ENCODE measurements around the gene FAM110A. TPM values are rescaled to one million over a fixed set of nuclear protein-coding genes. Genes with fewer than 3 reads are reported as not detected.
"Not testable (repeated sequence)": the region's sequence is repeated elsewhere in the genome, so short reads cannot be mapped to it uniquely, and the experiment has no call there.

The FAM110A gene
- total RNA-seq = 9.7 TPM

DNA sequence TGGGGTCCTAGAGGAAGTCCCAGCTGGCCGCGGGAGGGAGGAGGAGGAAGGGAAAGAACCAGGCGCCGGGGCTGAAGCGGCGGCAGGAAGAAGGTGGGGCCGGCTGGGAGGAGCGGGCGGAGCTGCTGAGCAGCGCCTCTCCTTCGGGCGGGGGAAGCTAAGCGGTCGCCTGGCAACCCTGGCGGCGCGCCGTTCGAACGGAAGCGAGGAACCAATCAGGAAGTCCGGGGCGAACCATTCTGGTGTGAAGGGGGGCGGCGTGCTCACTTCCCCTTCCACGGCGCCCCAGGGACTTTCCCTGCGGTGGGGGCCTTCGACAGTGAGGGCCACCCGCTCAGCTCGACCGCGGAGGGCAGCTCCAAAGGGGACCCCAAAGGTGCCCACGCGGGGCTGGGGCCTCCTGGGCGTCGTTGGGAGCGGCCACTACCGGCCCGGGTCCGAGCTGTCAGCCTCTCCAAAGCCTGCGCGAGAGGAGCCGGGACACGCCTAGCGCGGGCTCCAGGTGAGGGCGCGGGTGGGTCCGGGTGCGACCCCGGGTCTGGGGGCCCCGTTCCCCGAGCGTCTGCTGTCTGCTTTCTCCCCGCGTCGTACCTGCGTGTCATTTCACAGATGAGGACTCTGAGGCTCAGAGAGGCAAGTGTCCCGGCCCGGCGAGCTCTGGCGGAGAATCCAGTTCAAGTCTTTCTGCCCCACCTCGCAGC lies at the start of gene FAM110A:
Gene FAM110A, plus strand, starts transcription at position 266 of the 701 bp plus-strand sequence. CDS start 11,090 bp downstream, outside the sequence.
- Histone ChIP-seq H3K4me3 (peak within 1 kb of the TSS; percentile 90), H3K4me1 (peaks cover 4 to 17% of the 10 kb centered on the region in 2 donors), H3K27ac (peak within 1 kb of the TSS; percentile 72 to 78), H3K27me3 (no peaks in the 10 kb centered on the region), H3K36me3 (no peaks in the 10 kb centered on the region), H3K9me3 (no peaks in the 10 kb centered on the region)
- intact Hi-C loops (cut with DNase I) = loop anchor here (1.0 to 10.0 kb wide), 8 partner anchors 181 to 1271 kb away; partner anchors contain the start of genes CSNK2A1, NSFL1C, PSMF1 and RBCK1
- peak; percentile 87 to 97 for DNase-seq (ENCODE audit: low spot score in 2 of 2)
- TF ChIP-seq, protein P1, sequence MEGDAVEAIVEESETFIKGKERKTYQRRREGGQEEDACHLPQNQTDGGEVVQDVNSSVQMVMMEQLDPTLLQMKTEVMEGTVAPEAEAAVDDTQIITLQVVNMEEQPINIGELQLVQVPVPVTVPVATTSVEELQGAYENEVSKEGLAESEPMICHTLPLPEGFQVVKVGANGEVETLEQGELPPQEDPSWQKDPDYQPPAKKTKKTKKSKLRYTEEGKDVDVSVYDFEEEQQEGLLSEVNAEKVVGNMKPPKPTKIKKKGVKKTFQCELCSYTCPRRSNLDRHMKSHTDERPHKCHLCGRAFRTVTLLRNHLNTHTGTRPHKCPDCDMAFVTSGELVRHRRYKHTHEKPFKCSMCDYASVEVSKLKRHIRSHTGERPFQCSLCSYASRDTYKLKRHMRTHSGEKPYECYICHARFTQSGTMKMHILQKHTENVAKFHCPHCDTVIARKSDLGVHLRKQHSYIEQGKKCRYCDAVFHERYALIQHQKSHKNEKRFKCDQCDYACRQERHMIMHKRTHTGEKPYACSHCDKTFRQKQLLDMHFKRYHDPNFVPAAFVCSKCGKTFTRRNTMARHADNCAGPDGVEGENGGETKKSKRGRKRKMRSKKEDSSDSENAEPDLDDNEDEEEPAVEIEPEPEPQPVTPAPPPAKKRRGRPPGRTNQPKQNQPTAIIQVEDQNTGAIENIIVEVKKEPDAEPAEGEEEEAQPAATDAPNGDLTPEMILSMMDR (IDR thresholded peaks at IDR 0.05) = no peak

DNA sequence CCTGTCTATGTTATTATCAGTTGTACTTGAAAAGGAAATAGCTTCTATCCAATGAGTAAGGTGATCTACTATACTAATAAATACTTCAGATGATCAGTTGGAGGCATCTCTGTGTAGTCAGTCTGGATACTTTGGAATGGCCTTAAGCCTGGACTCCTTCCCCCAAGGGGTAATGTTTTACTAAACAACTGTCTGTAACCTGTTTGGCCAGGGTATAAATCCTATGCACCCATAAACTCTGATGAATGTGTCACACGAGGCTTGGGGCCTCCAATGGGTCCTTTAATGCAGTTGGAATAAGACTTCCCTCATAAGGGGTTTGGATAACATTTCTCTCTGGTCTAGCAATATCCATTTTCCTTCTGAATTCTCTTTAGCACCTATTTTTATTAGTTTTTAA lies 45.7 kb upstream of the FAM110A start:
- Histone ChIP-seq H3K27ac (no peak overlapping the region), H3K36me3 (no peaks in the 10 kb centered on the region), H3K9me3 (peaks cover 0 to 3% of the 10 kb centered on the region in 2 donors), H3K4me3 (no peak overlapping the region), H3K27me3 (no peaks in the 10 kb centered on the region), H3K4me1 (no peaks in the 10 kb centered on the region)
- intact Hi-C loops (cut with DNase I) = no loop called here
- TF ChIP-seq, protein P1 (IDR thresholded peaks at IDR 0.05) = no peak
- no peak for DNase-seq (ENCODE audit: low spot score in 2 of 2)

GRCh38 chr20:791056-791455 lies 42.5 kb upstream of the FAM110A start:
- DNase-seq (ENCODE audit: low spot score in 2 of 2) = no peak
- H3K27me3 ChIP-seq = no peaks in the 10 kb centered on the region
- no peaks in the 10 kb centered on the region for H3K36me3 ChIP-seq
- TF ChIP-seq, protein P1 (IDR thresholded peaks at IDR 0.05) = no peak
- H3K27ac ChIP-seq = no peak overlapping the region
- H3K4me3 ChIP-seq = no peak overlapping the region
- no peaks in the 10 kb centered on the region for H3K4me1 ChIP-seq
- no peaks in the 10 kb centered on the region for H3K9me3 ChIP-seq
- intact Hi-C loops (cut with DNase I) = no loop called here

GRCh38 chr20:792248-792647 lies 41.3 kb upstream of the FAM110A start:
- H3K27ac ChIP-seq = no peak overlapping the region
- H3K27me3 ChIP-seq = no peaks in the 10 kb centered on the region
- DNase-seq (ENCODE audit: low spot score in 2 of 2) = no peak
- intact Hi-C loops (cut with DNase I) = no loop called here
- no peaks in the 10 kb centered on the region for H3K36me3 ChIP-seq
- no peak overlapping the region for H3K4me3 ChIP-seq
- H3K9me3 ChIP-seq = no peaks in the 10 kb centered on the region
- no peaks in the 10 kb centered on the region for H3K4me1 ChIP-seq
- TF ChIP-seq, protein P1 (IDR thresholded peaks at IDR 0.05) = no peak

DNA sequence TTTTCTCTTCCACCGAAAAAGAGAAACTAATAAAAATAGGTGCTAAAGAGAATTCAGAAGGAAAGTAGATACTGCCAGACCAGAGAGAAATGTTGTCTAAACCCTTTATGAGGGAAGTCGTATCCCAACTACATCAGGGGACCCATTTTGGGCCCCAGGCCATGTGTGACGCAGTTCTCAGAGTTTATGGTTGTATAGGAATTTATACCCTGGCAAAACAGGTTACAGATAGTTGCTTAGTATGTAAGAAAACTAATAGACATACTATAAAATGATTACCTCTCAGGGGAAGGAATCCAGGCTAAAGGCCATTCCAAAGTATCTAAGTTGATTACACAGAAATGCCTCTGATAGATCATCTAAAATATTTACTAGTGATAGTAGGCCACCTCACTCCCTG lies 36.6 kb upstream of the FAM110A start:
- no peak for DNase-seq (ENCODE audit: low spot score in 2 of 2)
- H3K4me3 ChIP-seq = no peak overlapping the region
- H3K27me3 ChIP-seq = no peaks in the 10 kb centered on the region
- TF ChIP-seq, protein P1 (IDR thresholded peaks at IDR 0.05) = no peak
- no peaks in the 10 kb centered on the region for H3K4me1 ChIP-seq
- H3K36me3 ChIP-seq = no peaks in the 10 kb centered on the region
- H3K27ac ChIP-seq = no peak overlapping the region
- H3K9me3 ChIP-seq = no peaks in the 10 kb centered on the region
- intact Hi-C loops (cut with DNase I) = no loop called here

DNA sequence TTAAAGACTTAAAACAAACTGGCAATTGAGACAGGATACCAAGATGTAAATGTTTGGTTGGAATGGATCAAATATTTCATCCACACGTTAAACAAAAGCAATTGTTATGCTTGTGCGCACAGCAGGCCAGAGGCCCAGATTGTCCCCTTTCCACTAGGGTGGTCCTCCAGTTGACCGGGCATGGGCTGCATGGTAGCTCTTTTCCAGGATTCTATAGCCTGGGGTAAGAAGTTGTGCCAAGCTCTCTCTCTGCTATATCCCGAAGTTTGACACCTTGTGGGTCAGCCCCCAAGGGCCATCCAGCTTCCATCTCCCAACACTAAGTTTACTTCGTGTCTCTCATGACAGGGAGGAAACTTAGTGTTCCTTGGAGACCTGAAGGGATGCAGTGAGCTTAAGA lies 34.8 kb upstream of the FAM110A start:
- DNase-seq (ENCODE audit: low spot score in 2 of 2); H3K36me3 ChIP-seq; H3K4me3 ChIP-seq; H3K27me3 ChIP-seq; intact Hi-C loops (cut with DNase I); H3K27ac ChIP-seq; H3K4me1 ChIP-seq; H3K9me3 ChIP-seq: not testable (repeated sequence)

DNA sequence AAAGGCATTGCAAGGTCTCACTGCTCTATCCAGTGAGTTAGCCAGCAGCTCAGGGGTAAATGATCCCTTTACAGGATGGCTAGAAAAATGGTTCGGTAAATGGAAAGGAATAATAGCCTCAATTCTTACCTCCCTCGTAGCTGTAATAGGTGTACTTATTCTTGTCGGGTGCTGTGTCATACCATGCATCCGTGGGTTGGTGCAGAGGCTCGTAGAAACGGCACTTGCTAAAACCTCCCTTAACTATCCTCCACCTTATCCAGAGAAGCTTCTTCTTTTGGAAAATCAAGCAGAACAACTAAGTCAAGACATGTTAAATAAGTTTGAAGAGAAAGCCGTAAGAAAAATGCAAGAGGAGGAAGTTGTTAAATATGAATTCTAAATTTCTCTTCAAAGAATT lies 33.5 kb upstream of the FAM110A start:
- H3K27ac ChIP-seq; H3K4me3 ChIP-seq; intact Hi-C loops (cut with DNase I); H3K27me3 ChIP-seq; H3K9me3 ChIP-seq; H3K4me1 ChIP-seq; H3K36me3 ChIP-seq; DNase-seq (ENCODE audit: low spot score in 2 of 2): not testable (repeated sequence)
